GM20000 (cell line): ENCODE data around the gene HOXA1.

ENCODE experiments used
- DNase-seq: peaks from one replicate; pipeline ENCODE4 v3.0.0; 2012; ENCODE audit warnings: low spot score
- TF ChIP-seq, protein P1 (sequence below): IDR thresholded peaks from 2 replicates; pipeline ENCODE4 v1.5.1; 2012; ENCODE audit warnings: mild to moderate bottlenecking, control low read depth; ENCODE audit errors: extremely low read depth, missing control alignments

Gene HOXA1

DNA sequence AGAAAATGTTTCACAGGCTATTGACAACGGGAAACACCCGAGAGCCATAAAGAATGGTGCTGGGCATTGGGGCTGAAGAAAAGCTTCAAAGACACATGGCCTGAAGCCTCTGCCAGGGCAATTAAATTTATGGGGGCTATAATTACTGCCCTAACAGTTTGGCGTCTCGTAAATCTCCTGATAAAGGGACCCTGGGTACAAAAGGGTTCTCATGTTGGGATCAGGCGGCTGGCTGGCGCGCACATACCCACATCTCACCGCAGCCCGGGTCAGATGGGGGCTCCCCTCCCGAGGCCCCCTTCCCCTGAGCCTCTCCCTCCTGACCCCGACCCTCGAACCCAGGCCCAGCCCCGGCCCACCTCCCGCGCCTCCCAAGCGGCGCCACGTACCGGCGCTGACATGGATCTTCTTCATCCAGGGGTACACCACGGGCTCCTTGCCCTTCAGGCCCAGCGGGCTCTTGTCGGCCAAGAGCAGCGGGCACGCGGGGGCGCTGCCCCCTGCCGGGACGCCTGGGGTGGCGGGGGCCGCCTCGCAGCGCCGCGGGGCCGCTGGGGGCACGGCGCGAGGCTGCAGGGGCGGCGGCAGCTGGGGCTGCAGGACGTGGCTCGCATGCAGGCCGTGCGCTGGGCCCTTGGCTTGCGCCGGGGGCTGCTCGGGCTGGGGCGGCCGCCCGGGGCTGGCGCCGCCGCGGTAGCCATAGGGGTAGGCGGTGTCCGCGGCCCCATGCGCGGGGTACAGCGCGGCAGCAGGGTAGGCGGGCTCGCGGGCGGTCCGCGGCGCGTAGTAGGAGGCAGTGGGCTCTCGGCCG lies 34.1 kb upstream of the HOXA1 start:
- TF ChIP-seq, protein P1, sequence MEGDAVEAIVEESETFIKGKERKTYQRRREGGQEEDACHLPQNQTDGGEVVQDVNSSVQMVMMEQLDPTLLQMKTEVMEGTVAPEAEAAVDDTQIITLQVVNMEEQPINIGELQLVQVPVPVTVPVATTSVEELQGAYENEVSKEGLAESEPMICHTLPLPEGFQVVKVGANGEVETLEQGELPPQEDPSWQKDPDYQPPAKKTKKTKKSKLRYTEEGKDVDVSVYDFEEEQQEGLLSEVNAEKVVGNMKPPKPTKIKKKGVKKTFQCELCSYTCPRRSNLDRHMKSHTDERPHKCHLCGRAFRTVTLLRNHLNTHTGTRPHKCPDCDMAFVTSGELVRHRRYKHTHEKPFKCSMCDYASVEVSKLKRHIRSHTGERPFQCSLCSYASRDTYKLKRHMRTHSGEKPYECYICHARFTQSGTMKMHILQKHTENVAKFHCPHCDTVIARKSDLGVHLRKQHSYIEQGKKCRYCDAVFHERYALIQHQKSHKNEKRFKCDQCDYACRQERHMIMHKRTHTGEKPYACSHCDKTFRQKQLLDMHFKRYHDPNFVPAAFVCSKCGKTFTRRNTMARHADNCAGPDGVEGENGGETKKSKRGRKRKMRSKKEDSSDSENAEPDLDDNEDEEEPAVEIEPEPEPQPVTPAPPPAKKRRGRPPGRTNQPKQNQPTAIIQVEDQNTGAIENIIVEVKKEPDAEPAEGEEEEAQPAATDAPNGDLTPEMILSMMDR, result no peak
- no peak for DNase-seq

DNA sequence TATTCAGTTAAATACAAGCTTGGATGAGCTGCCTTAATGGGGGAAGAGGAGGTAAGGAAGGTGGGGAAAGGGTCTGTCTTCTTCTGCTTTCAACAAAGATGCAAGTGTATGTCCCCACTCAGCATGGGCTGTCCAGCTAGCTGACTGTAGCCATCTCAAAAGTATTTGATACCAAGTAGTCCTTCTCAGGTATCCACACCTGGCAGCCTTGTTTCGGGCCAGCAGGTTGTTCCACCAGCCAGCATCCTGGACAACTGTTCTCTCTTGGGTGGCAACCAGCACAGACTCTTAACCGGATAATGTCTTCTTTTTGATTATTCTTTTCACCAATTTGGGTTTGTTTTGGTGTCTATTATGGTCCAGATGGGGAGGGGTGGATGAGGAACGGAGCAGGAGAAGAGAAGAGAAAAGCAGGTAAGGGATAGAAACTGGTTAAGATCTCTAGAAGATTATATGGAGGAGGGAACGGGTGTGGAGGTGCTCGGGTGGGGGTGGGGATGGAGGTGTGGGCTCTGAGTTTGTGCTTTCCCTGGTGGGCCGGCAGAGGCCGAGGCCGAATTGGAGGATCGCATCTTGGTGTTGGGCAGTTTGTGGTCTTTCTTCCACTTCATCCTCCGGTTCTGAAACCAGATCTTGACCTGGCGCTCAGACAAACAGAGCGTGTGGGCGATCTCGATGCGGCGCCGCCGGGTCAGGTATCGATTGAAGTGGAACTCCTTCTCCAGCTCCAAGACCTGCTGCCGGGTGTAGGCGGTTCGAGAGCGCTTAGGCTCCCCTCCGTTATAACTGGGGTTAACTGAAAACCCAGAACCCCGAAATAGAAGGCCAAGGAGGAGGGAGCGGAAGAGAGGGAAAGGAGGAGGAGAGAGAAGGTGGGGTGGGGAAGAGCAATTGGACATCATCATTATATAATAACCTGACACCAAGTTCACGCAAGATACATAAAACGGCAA lies 33.3 kb upstream of the HOXA1 start:
- TF ChIP-seq, protein P1, result no peak
- DNase-seq, result no peak

DNA sequence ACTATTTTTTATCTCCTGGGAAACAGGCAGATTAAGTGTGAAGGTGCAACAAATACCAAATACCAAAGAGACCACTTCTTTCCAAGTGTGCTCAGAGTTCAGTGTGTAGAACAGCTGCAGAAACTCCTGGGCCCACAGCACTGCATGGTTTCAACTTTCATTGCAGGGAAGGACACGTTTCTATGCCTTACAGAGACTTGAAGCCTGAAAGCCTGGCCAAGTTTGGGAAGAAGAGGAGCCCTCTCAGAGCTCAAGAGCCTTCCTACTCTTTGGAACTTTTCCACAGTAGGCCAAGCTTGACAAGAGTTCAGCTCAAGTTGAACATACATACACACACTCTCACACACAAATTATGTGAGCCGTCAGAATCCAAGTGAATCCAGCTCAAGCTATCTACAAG lies 32.2 kb upstream of the HOXA1 start:
- TF ChIP-seq, protein P1, result no peak
- DNase-seq, result no peak

DNA sequence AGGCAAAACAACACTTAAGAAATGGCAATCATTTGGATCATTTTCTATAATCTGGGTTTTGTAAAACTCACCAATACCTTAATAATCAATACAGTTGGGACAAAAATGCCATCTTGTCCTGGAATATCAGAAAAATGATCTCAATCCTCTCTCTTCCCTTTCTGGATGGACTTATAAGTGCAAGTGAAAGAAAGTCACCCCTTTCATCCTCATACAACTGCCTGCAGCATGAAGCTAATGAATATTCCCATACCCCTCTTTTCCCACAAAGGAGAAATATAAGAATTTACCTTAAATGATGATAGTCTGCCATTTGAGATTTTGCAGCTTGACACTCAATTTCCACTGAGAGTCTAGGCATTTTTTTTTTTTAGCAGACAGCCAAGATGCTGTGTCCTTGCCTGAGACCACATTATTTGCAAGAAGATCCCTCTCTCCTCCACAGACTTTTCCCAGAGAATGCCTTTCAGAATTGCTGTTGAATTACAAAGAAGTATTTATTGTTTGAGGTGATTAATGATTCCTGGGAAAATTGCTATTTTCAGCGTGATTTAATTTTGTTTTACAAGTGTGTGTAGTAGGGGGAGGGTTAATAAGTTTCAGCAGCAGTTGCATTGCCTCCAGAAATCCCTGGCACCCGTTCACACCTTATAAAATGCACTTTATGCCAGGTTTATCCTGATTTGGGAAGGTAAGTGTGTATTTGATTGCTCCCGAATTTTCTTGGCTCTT lies 31.0 kb upstream of the HOXA1 start:
- TF ChIP-seq, protein P1, result no peak
- DNase-seq, result no peak

DNA sequence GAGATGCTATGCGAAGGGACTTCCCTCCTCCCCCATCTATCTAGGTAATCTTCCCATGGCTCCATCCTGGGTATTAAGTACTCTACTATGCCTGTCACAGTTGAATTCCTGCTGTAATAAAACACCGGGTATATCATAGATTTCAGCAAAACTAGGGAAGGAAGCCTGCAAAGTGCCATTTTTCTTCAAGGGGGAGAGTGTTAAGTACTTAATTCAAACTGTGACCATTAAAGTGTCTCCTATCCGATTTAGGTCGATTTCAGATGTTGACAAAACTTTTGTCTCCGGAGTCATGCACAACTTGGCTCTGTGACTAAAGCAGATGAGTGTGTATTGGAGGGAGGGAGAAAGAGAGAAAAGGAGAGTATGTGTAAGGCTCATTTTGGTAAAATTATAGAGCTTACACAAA lies 30.2 kb upstream of the HOXA1 start:
- no peak for DNase-seq
- TF ChIP-seq, protein P1, result no peak

DNA sequence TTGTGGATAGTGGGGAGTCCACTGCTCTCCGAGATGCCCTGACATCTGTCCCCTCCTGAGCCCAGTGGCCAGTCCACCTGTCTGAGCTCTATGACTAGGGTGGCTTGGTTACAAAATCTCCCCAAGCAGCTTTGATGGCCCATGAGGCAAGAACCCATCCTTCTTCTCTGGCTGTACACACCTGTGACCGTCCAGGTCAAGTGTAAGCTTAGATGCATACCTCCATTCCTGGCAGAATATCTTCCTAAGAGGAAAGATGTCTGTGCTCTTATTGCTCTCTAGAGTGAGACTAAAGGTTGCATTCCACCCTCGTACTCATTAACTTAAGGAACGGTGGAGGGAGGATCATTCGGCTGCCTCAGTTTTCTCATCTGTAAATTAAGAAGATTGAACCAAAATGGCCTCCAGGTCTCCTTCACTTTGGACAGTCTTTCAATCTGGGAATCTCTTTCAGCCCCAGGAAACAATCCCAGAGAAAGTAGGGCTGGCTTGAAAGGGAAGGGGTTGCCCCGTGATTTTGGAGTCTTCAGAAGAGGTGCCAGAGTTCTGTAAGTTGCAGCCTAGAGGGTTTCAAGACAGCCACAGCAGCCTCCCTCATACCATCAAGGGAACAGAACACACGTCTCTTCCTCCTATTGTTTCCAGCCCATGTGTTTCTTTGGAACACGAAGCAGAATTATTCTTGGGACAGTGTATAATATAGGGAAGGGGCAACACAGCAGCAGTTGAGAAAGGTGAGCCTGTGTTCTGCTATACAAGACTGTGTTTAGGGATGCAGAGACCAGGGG lies 29.3 kb upstream of the HOXA1 start:
- TF ChIP-seq, protein P1, result no peak
- no peak for DNase-seq
